Astrocyte (in vitro differentiated cells and primary cell): ENCODE data around the gene TARDBP. TPM values are rescaled to one million over a fixed set of nuclear protein-coding genes. Genes with fewer than 3 reads are reported as not detected.
A peak's percentile ranks its signal among the peaks of the same experiment; 100 is the strongest.

Source experiments
- DNase-seq: peaks from one replicate; pipeline ENCODE4 v3.0.0-alpha.2; 2010; ENCODE audit warnings: low read depth
- FAIRE-seq: peaks from 2 replicates; lab custom pipeline; 2011; peaks lifted over from hg19 to GRCh38; lab: Jason Lieb, UNC
- H2AFZ ChIP-seq: 2 replicates; pipeline ENCODE4 v1.6.0; 2012; ENCODE audit warnings: low read depth, low read length, inconsistent platforms
- H3K27ac ChIP-seq: 2 replicates; pipeline ENCODE4 v1.5.1; 2011; ENCODE audit warnings: low read depth, low read length, inconsistent platforms
- H3K27me3 ChIP-seq: 2 replicates; pipeline ENCODE4 v1.6.0; 2011; ENCODE audit warnings: low read length, inconsistent platforms; ENCODE audit not compliant: insufficient read depth
- H3K36me3 ChIP-seq: 2 replicates; pipeline ENCODE4 v1.5.1; 2011; ENCODE audit warnings: low read length, inconsistent platforms; ENCODE audit not compliant: insufficient read depth
- H3K4me1 ChIP-seq: 2 replicates; pipeline ENCODE4 v1.5.1; 2011; ENCODE audit warnings: low read length, inconsistent platforms; ENCODE audit not compliant: insufficient read depth
- H3K4me2 ChIP-seq: 2 replicates; pipeline ENCODE4 v1.6.0; 2012; ENCODE audit warnings: low read length, inconsistent platforms
- H3K4me3 ChIP-seq: 2 replicates; pipeline ENCODE4 v1.5.1; 2011; ENCODE audit warnings: low read depth, mild to moderate bottlenecking, low read length, inconsistent platforms; ENCODE audit not compliant: insufficient read depth
- H3K79me2 ChIP-seq: 2 replicates; pipeline ENCODE4 v1.6.0; 2012; ENCODE audit warnings: mild to moderate bottlenecking, low read length, inconsistent platforms; ENCODE audit not compliant: insufficient read depth
- H3K9ac ChIP-seq: 2 replicates; pipeline ENCODE4 v1.6.0; 2012; ENCODE audit warnings: mild to moderate bottlenecking, low read length, inconsistent platforms
- H3K9me3 ChIP-seq: 2 replicates; pipeline ENCODE4 v1.5.1; 2012; ENCODE audit warnings: low read depth, mild to moderate bottlenecking, low read length, inconsistent platforms; ENCODE audit not compliant: insufficient read depth
- H4K20me1 ChIP-seq: 2 replicates; pipeline ENCODE4 v1.6.0; 2012; ENCODE audit warnings: low read length, inconsistent platforms; ENCODE audit not compliant: insufficient read depth
- H3K27ac Mint-ChIP-seq: one replicate; pipeline ENCODE4 v1.8.0; 2021; ENCODE audit warnings: mild to moderate bottlenecking, mixed read lengths; ENCODE audit not compliant: unreplicated experiment
- H3K27me3 Mint-ChIP-seq: one replicate; pipeline ENCODE4 v1.8.0; 2021; ENCODE audit warnings: low read depth, mixed read lengths; ENCODE audit not compliant: unreplicated experiment
- H3K36me3 Mint-ChIP-seq: one replicate; pipeline ENCODE4 v1.8.0; 2021; ENCODE audit warnings: low read depth, mixed read lengths; ENCODE audit not compliant: unreplicated experiment
- H3K4me1 Mint-ChIP-seq: one replicate; pipeline ENCODE4 v1.8.0; 2021; ENCODE audit warnings: low read depth, mixed read lengths; ENCODE audit not compliant: unreplicated experiment
- H3K4me3 Mint-ChIP-seq: one replicate; pipeline ENCODE4 v1.8.0; 2021; ENCODE audit warnings: mild to moderate bottlenecking, moderate library complexity, mixed read lengths; ENCODE audit not compliant: unreplicated experiment
- H3K9me3 Mint-ChIP-seq: one replicate; pipeline ENCODE4 v1.8.0; 2021; ENCODE audit warnings: mild to moderate bottlenecking, mixed read lengths; ENCODE audit not compliant: unreplicated experiment
- EZH2 ChIP-seq: IDR thresholded peaks from 2 replicates; pipeline ENCODE4 v1.6.1; 2012; ENCODE audit warnings: mild to moderate bottlenecking, low read length, inconsistent platforms; ENCODE audit not compliant: insufficient read depth
- total RNA-seq: library from RNA; stranded (reverse); gene quantifications from 2 replicates; pipeline ENCODE4 v1.2.1, GENCODE V29; 2021
- TF ChIP-seq, protein P1 (sequence below): IDR thresholded peaks from 2 replicates; pipeline ENCODE4 v1.5.1; 2011; ENCODE audit warnings: low read depth, mild to moderate bottlenecking, inconsistent platforms, low read length, moderate library complexity; ENCODE audit not compliant: insufficient read depth

TARDBP gene
- total RNA-seq, 1 donor from 2014 or later, result 148 TPM

DNA sequence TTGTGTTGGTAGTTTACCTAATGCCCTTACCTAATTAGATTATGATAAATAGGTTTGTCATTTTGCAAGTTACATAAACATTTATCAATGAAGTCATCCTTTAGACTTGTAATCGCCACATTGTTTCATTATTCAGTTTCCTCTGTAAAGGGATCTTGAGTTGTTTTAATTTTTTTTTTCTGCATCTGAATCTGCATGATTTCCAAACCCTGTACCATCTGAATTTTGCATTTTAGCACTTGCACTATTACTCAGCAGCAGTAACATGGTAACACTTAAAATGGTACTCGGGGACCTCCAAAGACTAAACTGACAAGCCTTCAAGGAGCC lies 12.4 kb downstream of the TARDBP start:
- Mint-ChIP-seq H3K27ac (no peak overlapping the region), H3K36me3 (peaks cover 23% of the 10 kb centered on the region), H3K4me3 (no peak overlapping the region), H3K9me3 (no peaks in the 10 kb centered on the region), H3K4me1 (peaks cover 4% of the 10 kb centered on the region), H3K27me3 (no peaks in the 10 kb centered on the region)
- Histone ChIP-seq H3K27ac (no peak overlapping the region), H3K27me3 (no peaks in the 10 kb centered on the region), H3K4me1 (no peaks in the 10 kb centered on the region), H4K20me1 (peaks cover 67% of the 10 kb centered on the region), H2AFZ (no peak overlapping the region), H3K9ac (no peak overlapping the region), H3K79me2 (peaks cover 26% of the 10 kb centered on the region), H3K36me3 (peaks cover 66% of the 10 kb centered on the region), H3K4me2 (no peak overlapping the region), H3K4me3 (no peak overlapping the region), H3K9me3 (no peaks in the 10 kb centered on the region)
- no peak for DNase-seq
- TF ChIP-seq, protein P1, sequence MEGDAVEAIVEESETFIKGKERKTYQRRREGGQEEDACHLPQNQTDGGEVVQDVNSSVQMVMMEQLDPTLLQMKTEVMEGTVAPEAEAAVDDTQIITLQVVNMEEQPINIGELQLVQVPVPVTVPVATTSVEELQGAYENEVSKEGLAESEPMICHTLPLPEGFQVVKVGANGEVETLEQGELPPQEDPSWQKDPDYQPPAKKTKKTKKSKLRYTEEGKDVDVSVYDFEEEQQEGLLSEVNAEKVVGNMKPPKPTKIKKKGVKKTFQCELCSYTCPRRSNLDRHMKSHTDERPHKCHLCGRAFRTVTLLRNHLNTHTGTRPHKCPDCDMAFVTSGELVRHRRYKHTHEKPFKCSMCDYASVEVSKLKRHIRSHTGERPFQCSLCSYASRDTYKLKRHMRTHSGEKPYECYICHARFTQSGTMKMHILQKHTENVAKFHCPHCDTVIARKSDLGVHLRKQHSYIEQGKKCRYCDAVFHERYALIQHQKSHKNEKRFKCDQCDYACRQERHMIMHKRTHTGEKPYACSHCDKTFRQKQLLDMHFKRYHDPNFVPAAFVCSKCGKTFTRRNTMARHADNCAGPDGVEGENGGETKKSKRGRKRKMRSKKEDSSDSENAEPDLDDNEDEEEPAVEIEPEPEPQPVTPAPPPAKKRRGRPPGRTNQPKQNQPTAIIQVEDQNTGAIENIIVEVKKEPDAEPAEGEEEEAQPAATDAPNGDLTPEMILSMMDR, result no peak
- TF ChIP-seq EZH2, result no peak
- FAIRE-seq, result no peak

DNA sequence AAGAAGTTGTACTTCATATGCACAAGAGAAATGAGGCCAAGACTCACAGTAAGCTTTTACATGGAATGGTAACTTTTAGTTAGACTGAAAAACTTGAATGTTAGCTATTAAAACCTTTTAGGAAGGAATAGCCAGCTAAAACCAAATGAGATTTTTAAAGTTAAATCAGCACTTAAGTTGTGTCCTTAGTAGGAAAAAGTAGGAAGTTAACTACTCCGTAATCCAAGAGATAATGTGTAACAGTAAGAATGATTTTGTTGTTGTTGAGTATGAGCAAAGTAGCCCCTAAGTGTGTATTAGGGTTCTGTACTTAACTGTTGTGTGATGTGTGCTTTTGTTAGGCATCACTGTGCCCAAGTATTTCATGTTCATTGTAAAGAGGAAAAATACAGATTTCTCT lies 13.2 kb downstream of the TARDBP start:
- no peaks in the 10 kb centered on the region for H3K27me3 Mint-ChIP-seq
- no peak for TF ChIP-seq EZH2
- TF ChIP-seq, protein P1, result no peak
- FAIRE-seq (no peak), DNase-seq (no peak)
- H4K20me1 ChIP-seq, result peaks cover 64% of the 10 kb centered on the region
- no peak overlapping the region for H3K27ac ChIP-seq
- H3K9me3 ChIP-seq, result no peaks in the 10 kb centered on the region
- H3K79me2 ChIP-seq, result peaks cover 20% of the 10 kb centered on the region
- no peaks in the 10 kb centered on the region for H3K27me3 ChIP-seq
- H3K36me3 Mint-ChIP-seq, result peaks cover 26% of the 10 kb centered on the region
- peak overlapping the region; percentile 62 for H3K27ac Mint-ChIP-seq
- H3K4me3 Mint-ChIP-seq, result no peak overlapping the region
- H3K4me1 Mint-ChIP-seq, result peaks cover 4% of the 10 kb centered on the region
- H3K36me3 ChIP-seq, result peaks cover 63% of the 10 kb centered on the region
- no peak overlapping the region for H2AFZ ChIP-seq
- no peak overlapping the region for H3K4me2 ChIP-seq
- H3K4me3 ChIP-seq, result no peak overlapping the region
- no peaks in the 10 kb centered on the region for H3K9me3 Mint-ChIP-seq
- H3K4me1 ChIP-seq, result no peaks in the 10 kb centered on the region
- no peak overlapping the region for H3K9ac ChIP-seq

DNA sequence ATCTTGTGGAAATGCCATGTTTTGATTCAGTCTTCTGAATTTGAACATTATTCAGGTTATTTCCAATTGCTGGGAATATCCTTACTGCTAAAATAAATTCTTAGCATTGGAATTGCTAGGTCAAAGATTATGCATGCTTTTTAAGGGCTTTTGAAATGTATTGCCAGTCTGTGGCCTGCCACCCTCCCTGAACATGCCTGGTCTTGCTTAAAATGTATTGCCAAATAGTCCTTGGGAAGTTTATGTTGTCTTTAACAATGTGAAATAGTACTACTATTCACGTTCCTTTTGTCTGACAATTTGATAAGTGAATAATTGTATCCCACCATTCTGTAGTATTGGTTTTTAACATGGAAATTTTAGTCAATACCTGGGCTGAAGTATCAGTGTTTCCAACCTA lies 13.6 kb downstream of the TARDBP start:
- Histone ChIP-seq H3K27ac (no peak overlapping the region), H3K4me3 (no peak overlapping the region), H3K27me3 (no peaks in the 10 kb centered on the region), H3K9ac (no peak overlapping the region), H3K4me2 (no peak overlapping the region), H3K36me3 (peaks cover 60% of the 10 kb centered on the region), H3K9me3 (no peaks in the 10 kb centered on the region), H4K20me1 (peaks cover 60% of the 10 kb centered on the region), H3K4me1 (no peaks in the 10 kb centered on the region), H2AFZ (no peak overlapping the region), H3K79me2 (peaks cover 17% of the 10 kb centered on the region)
- Mint-ChIP-seq H3K27me3 (no peaks in the 10 kb centered on the region), H3K36me3 (peaks cover 26% of the 10 kb centered on the region), H3K9me3 (no peaks in the 10 kb centered on the region), H3K27ac (peak overlapping the region; percentile 41), H3K4me1 (peaks cover 4% of the 10 kb centered on the region), H3K4me3 (no peak overlapping the region)
- DNase-seq (no peak), FAIRE-seq (no peak)
- TF ChIP-seq, protein P1, result no peak
- TF ChIP-seq EZH2, result no peak
